GM18868 (cell line): ENCODE data around the gene CHMP4B.
"Not testable (repeated sequence)": the region's sequence is repeated elsewhere in the genome, so short reads cannot be mapped to it uniquely, and the experiment has no call there.

Experiments
- ATAC-seq: cut with Tn5 transposase; IDR thresholded peaks from one replicate; pipeline ENCODE4 v1.9.1; 2021; ENCODE audit warnings: mild to moderate bottlenecking, moderate library complexity; ENCODE audit not compliant: unreplicated experiment

The CHMP4B gene

GRCh38 chr20:33789109-33789857 lies 21.9 kb upstream of the CHMP4B start:
- ATAC-seq, result no peak

- no peak for ATAC-seq
These were observed 21.3 kb upstream of the CHMP4B start for GRCh38 chr20:33789858-33790182.

- ATAC-seq, result no peak
These were observed 20.6 kb upstream of the CHMP4B start for GRCh38 chr20:33790566-33790965.

DNA sequence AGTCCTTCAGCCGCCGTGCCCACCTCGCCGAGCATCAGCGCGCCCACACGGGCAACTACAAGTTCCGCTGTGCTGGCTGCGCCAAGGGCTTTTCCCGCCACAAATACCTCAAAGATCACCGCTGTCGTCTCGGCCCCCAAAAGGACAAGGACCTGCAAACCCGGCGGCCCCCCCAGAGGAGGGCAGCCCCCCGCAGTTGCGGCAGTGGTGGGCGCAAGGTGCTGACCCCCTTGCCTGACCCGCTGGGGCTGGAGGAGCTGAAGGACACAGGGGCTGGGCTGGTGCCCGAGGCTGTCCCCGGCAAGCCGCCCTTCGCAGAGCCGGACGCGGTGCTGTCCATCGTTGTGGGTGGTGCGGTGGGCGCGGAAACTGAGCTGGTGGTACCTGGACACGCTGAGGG lies 20.1 kb upstream of the CHMP4B start:
- no peak for ATAC-seq

GRCh38 chr20:33791540-33791939 lies 19.6 kb upstream of the CHMP4B start:
- no peak for ATAC-seq

- ATAC-seq, result no peak
These were observed 19.1 kb upstream of the CHMP4B start for GRCh38 chr20:33791959-33792597.

GRCh38 chr20:33792598-33792989 lies 18.6 kb upstream of the CHMP4B start:
- not testable (repeated sequence) for ATAC-seq

DNA sequence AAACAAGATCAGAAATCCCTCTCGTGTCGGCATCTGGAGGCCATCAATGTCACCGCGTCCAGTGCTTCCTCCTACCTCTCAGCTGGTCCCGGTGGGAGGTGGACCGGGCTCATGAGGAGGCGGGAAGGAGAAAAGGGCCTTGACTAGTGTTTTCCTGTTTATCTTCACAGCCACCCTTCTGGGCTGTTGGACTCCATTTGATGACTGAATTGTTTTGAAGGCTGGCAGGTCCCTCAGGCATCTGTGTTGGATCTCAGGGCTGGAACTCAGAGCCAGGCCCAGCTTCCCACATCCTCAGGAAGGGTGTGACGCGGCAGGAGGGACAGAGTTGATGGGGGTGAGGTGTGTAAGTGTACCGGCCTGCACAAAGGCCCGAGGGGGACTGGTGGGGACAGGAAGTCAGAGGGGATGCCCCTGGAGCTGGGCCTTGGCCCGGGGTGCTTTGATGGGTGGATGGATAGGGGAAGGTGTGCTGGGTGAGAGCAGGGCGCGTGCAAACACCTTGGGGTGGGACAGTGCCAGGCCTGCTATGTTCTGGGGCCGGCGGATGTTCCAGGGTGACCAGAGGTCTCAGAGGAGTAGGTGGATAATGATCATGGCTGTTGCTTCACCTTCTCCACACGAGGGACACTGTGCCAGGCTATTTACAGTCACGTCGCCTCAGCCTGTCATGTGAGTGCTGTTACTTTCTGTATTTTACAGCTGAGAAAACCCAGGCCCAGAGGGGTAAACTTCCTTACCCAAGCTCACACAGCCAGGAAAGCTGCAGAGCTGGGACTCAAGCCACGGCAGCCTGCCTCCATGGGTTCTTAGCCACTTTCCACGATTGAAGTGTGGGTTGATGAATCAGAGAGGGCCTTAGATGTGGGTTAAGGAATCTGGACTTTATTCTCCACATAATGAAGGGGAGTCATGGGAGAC lies 17.9 kb upstream of the CHMP4B start:
- no peak for ATAC-seq

DNA sequence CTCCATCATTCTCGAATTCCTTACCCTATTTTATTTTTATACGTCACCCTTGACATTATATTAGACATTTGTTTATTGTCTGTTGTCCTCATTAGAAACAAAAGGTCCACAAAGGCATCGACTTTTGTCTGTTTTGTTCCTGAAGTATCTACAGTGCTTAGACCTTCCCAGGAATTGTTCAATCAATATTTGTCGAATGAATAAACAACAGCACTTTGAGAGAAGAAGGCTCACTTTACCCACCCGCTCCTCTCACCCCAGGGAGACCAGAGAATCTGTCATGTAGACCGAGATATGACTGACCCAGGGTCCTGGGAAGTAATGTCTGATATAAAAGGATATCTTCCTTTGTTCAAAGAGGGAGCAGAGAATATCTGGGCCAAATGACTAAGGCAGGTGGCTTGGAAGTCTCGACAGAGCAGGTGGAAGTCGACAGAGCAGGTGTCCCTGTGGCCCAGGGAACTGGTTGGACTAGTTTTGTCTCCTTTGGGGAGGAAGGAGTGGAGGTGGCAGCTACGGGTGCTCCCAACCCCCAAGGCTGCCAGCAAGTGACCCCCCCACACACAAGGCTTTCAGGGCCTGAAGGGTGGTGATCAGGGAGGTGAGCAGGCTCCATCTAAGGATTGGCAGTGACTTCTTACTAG lies 14.8 kb upstream of the CHMP4B start:
- no peak for ATAC-seq

GRCh38 chr20:33796907-33797544 lies 14.1 kb upstream of the CHMP4B start:
- no peak for ATAC-seq

- ATAC-seq, result no peak
These were observed 12.7 kb upstream of the CHMP4B start for GRCh38 chr20:33798444-33798843.

DNA sequence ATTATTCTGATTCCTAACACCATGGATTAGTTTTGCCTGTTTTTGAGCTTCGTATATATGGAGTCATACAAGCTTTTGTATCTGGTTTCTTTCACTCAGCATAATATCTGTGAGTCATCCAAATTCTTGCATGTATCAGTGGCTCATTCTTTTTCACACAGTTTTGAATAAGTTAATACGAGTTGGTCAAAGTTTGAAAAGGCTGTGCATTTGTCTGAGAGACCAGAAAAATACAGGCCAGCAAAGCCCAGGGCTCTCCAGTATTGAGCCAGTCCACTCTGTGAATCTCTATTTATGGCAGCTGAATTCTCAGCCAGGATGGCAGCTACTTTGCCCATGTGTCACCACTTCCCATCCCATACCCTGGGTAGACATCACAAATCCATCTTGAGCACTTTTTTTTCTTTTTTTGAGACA lies 7.2 kb upstream of the CHMP4B start:
- no peak for ATAC-seq

DNA sequence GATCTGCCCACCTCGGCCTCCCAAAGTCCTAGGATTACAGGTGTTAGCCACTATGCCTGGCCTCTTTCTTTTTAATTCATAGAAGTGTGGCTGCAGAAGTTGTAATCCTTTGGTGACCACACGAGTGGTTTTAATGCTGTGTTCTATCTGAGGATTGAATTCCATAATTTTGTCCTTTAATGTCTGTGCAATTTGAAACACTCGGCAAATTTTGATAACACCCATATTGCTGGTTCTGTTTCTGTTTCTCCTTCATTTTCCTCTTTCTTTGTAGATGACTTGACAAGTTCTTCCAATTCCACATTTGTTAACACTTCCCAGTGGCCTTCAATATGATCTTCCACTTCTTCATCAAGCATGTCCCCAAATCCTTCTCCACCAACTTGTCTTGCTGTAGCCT lies 2.8 kb upstream of the CHMP4B start:
- ATAC-seq, result no peak

DNA sequence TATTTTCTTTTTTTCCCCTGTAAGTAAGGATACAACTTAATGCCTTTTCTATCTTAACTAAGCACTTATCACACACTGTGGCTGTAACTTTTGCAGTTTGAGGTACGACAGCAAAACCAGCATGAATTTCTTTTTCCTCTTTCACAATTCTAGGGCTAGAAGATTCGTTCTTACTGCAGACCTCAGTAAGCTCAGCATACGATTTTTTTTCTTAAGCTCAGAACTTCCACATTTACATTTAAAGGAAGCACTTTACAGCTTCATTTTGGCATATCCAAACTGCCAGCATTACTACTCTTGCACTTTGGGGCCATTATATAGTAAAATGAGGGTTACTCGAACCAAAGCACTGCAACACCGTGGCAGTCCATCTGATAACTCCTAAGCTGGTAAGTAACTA lies 889 bp upstream of the CHMP4B start:
- ATAC-seq, result no peak

DNA sequence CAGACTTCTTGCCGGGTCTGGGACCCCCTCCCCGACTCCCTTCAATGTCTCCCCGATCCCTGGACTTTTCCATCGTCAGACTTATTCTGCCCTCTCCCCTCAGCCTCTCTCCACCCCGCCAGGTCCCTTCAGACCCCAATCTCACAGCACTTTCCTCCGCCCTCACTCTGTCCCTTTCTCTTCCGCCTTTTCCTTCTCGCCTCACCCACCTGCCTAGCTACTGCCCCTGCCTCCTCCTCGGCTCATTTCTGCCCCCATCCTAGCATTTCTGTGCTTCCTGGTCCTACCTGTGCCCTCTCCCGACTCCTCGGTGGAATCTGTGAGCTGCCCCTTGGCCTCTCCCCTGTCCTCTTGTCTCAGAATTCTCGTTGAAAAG lies 616 bp downstream of the CHMP4B start:
- no peak for ATAC-seq

GRCh38 chr20:33812152-33812849 lies 1.2 kb downstream of the CHMP4B start:
- ATAC-seq, result no peak

DNA sequence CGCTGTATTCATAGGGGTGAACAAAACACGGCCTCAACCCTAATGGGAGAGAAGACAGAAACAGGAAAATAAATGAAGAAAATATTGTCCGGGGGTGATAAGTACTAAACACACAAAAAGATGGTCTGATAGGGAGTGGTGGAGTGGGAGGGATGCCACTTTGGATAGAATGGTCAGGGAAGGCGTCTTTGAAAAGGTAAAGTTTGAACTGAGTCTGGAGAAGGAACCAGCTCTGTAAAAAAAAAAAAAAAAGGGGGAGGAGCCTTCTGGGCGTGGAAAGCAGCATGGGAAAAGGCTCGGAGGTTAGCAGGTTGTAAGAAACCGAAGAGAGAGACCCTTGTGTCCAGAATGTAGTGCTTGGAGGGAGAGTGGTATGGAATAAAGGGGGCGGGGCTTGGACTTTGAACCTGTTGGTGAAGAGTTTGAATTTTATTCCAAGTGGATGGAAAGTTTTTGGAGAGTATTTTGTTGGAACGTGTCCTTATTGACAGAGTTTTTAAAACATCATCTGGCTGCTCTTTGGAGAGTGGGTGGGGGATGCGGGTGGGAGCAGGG lies 1.8 kb downstream of the CHMP4B start:
- no peak for ATAC-seq

DNA sequence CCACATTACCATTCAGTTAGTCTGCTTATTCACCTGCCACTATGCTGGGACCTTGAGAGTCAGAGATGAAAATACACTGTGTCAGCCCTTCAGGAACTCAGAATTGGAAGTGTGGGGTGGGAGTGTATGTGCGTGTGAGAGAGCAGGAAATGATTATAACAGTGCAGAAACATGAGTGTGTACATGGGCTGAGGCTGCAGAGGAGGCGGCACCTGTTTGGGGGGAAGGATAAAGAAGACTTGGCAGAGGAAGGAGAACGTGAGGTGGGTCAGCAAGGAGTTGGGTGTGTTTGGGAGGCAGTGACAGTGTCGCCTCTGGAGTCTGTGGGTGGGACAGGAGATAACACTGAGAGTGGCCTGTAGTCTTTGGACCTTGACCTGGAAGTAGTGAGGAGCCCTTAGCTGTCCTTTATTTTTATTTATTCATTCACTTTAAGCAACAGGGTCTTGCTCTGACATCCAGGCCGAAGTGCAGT lies 3.1 kb downstream of the CHMP4B start:
- ATAC-seq, result no peak

GRCh38 chr20:33815671-33816070 lies 4.5 kb downstream of the CHMP4B start:
- ATAC-seq, result no peak

GRCh38 chr20:33816191-33816590 lies 5.0 kb downstream of the CHMP4B start:
- no peak for ATAC-seq
